UCSD-AML1 (cell line): ENCODE data around the gene HSD17B8.

ENCODE experiments used
- DNase-seq: peaks from one replicate; lab custom pipeline; 2025; ENCODE audit not compliant: unreplicated experiment; lab: John Stamatoyannopoulos, UW

The HSD17B8 gene

DNA sequence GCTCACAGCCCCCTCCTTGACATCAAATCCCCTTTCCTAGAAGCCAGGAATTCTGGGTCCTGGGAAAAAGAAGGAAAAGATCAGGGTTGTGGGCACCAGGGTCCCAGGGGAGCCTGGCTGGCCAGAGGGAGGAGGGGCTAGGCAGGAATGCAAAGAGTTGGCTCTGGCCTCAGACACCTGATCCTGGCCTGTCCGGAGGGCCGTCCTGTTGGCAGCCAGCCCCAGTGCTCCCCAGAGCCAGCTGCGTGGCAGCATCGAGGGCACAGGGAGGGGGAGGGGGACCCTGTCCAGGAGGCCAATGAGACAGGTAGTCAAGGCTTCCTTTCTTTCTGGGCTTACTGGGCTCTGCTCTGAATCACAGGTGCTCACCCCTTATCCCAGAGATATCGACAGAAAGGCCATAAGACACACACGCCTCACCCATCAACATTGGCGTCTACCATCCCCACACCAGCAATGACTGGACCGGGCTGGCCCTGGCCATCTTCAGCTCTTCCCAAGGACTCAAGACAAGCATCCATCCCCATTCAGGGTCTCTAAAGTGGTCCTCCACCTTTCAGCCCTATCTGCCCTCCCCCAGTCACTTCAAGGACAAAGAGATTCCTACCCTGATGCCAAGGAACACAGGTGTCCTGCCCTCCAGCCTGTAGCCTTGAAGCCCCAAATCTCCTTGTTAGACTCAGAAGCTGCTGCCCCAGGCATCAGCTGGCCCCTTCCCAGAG lies 12.9 kb upstream of the HSD17B8 start:
- DNase-seq, result no peak

DNA sequence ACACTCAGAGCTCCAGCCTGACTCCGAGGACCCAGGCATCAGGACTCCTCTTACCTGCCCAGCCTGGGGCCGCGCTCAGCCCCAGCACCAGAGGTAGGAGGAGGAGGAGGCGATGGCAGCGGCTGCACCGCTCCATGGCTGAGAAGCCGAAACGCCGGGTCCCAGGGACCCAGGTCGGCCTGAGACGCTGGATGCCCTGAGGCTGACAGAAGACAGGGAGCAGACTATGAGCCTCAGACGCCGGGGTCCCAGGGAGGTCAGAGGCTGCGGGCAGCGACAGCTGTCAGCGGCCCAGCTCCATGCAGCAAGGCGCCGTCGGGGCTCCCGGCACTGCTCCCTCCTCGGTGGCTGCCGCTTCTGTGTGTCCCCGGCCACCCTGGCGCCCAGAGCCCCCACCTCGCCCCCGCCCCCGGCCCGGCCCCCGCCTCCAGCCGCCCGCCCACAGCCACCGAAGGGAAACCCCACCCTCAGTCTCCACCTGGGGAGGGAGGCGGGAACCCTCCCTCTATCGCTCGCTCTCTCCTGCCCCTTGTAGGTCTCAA lies 12.3 kb upstream of the HSD17B8 start, which contains the start of gene COL11A2:
Gene COL11A2, minus strand, starts transcription at position 363 of the 542 bp plus-strand sequence. Its CDS starts 227 bp downstream, at position 136.
- DNase-seq, result no peak

DNA sequence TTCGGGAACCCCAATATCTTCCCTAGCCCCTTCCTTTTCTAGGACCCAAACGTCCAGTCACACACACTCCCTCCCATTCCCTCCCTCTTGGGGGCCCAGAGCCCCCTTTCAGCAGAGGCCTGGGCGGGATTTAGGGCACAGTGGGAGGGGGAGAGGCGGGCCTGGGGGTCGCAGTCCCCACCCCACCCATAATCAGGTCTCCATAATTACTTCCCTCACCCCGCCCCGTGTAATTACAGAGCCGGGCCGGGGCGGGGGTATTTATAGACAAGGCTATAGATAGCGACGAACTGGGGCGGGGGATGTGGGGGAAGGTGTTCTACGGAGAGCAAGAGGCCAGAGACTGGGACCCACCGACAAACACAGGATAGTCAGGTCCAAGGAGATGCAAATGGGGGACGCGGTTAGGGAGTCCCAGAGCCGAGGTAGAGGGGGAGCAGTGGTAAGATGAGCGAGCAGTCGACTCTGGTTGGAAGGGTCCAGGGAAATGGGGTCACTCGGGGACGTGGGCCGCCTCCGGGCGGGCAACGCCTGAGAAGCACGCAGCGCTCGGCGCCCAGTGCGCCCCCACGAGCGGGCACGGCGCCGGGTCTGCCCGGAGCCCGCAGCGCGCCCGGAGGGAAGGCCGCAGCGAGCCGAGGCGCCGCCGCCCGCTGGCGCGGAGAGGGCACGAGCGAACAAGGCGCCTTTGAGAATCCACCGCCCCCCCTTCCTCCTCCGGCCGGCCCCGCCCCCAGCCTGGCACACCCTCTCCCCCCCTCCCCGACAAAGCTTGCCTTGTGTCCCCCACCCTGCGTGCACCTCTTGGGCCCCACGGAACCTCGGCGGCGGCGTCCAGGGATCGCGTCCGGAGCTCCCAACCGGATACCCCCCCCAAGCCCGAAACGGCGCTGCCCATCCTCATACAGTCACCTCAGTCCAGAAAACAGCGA lies 11.5 kb upstream of the HSD17B8 start:
- no peak for DNase-seq

DNA sequence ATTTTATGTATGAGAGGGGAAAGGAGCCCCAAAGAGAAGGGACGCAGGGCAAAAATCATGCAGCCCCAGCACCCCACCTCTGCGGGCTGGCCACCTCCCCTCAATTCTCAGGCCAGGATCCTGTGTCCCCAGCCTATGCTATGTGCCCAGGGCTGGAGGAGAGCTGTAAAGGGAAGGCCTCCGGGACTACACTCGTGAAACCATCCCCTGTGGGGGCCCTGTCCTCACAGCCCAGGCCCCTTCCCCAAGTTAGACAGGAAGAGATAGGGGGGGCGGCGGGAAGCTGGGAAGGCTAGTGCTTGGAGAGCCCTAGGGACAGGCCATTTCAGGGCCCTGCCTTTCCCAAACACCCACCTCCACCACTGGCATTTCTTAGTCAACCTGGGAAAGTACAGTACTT lies 10.8 kb upstream of the HSD17B8 start:
- no peak for DNase-seq

DNA sequence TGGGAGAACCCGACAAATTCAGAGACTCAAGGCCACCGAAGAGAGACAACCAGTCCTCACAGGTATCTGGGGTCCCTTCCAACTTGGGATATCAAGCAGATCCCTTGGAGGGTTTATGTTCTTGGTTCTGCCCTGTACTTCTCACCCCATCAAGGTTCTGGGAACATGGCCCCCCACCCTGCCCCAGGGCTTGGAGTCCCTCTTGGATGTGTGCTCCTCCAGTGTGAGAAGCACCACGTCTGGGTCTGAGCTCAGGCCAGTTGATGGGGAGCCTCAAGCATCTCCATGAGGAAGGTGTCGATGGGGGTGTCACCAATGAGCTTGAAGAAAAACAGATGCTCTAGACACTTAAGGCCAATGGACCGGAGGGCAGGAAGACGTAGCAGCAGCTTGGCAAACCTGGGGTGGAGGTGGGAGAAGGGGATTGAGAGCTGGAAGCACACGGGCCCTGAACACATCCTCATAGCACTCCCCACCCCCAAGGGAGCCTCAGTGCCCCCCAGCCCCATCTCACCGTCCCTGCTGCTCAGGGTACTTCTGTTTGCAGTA lies 9.9 kb upstream of the HSD17B8 start:
- DNase-seq, result no peak

DNA sequence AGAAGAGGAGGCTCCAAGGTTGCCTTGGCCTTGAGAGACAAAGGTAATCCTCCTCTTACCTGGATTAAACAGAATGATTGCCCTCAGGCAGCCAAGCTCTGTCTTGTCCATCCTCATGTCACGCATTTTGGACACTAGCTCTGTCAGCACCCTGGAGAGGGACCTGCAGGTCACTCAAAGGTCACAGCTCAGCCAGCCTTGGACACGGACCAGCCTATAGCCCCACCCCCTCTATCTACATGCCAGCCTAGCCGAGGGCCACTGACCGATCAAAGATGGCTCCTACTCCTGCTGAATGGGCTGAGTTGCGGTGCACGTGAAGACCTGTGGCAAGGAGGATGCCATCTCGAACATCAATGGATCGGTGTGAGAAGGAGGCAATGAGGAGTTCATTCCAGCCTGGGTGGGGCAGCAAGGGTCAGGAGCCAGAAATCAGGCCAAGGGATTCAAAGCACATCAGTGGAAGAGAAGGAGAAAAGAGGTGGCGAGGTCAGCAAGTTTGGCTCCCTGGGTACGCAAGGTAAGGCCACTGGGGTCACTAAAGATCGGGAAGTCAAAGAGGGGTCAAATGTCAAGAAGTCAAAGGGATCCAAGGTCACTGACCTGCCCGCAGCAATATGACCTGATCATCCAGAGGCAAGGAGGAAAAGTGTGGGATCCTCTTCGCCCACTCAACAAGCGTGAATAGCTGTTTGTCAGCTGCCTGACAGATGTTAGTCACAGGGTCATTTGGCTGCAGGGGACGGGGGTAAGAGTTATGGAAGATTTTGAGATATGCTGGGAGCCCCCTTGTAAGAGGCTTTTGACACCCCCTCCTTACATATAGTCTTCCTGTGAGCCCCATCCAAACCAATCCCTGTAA lies 8.9 kb upstream of the HSD17B8 start:
- DNase-seq, result no peak

DNA sequence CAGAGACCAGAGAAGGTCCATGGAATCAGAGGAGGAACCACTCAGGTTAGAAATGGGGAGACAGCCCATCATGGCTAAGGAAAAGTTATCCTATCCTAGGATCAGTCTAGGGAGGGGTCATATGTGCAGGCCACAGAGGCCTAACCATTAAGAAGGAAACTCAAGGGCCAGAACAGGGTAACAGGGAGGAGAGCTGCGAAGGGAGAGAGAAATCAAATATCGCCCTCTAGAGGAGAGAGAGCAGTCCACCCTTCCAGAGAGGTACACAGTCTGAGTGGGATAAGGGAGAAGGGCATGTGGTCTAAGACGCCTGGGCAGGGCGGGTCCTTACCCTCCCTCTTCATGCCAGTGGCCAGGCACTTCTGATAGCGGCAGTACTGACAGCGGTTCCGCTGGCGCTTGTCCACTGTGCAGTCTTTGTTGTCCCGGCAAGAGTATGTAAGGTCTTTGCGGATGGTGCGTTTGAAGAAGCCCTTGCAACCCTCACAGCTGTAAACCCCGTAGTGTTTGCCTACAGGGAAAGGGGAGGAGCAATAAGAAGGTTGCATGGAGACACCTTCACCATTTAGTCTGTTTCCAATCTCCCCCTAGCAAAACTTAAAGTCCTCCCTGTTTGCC lies 6.9 kb upstream of the HSD17B8 start:
- peak; percentile 45 for DNase-seq

DNA sequence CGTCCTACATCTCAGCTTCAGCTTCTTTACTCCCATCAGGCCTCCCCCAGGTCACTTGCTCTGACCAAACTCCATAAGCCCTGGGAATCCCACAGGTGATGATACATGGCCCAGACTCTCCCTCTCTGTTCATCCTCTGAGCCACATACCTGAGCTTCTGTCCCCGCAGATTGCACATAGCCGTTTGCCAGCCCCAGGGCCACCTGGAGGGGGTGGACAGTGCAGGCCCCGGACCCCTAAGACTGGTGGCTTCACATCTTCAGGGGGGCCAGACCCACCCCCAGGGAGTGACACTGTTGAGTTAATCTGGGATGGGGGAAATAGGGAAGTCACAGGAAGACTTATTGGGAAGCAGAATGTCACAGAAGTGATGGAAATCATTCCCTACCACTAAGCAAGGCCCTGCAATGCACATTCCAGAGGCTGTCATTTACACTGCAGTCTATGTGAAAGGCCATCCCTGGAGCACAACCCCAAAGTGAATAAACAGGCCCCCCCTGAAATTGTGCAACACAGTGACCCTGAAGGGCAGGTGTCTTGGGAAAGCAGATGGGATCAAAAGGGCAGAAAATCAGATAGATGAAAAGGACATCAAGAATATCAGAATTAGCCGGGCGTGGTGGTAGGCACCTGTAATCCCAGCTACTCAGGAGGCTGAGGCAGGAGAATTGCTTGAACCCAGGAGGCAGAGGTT lies 6.1 kb upstream of the HSD17B8 start:
- DNase-seq, result no peak

DNA sequence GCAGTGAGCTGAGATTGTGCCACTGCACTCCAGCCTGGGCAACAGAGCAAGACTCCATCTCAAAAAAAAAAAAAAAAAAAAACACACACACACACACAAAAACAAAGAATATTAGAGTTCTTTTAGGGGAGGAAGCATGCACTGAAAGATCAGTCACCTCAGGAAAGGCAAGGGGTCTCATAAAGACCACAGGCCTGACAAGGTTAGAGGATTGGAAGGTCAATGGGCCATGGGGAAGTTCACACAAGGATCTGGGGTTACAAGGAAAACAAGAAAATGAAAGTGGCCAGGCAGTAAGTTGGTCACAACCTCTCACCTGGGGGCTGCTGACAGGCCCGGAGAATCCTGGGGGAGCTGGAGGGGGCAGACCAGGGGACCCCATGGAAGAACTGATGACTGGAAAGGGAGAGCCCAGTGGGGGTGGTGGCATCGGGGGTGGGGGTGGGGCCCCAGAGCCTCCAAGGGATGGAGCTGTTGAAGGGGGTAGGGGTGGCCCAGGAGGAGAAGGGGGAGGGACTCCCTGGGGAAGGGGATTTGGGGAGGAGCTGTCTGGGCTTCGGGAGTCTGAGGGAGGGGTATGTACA lies 5.5 kb upstream of the HSD17B8 start:
- no peak for DNase-seq

DNA sequence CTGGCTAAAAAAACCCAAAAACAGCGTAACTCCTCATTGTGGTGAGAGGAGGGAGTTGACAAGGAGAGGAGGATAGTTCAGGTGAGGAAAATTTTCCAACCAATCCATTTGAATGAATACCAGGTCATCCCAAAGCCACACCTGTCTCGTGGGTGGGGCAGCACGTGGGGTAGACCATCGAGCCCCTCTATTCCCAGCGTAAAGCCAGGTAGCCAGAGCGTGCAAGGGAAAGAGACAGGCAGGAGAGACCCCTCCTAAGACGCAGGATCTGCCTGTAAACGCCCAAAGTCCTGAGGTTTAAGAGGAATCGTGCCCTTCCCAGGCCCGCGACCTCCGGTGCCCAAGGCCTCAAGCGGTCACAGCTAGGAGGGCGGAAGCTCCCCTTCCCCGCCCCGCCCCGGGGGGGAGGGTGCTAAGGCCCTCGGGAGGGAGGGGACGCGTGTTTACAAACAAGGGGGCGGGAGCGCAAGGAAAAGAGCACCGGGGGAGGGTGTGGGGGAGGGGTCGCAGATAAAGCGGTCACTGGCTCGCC lies 4.7 kb upstream of the HSD17B8 start:
- DNase-seq, result peak; percentile 88

DNA sequence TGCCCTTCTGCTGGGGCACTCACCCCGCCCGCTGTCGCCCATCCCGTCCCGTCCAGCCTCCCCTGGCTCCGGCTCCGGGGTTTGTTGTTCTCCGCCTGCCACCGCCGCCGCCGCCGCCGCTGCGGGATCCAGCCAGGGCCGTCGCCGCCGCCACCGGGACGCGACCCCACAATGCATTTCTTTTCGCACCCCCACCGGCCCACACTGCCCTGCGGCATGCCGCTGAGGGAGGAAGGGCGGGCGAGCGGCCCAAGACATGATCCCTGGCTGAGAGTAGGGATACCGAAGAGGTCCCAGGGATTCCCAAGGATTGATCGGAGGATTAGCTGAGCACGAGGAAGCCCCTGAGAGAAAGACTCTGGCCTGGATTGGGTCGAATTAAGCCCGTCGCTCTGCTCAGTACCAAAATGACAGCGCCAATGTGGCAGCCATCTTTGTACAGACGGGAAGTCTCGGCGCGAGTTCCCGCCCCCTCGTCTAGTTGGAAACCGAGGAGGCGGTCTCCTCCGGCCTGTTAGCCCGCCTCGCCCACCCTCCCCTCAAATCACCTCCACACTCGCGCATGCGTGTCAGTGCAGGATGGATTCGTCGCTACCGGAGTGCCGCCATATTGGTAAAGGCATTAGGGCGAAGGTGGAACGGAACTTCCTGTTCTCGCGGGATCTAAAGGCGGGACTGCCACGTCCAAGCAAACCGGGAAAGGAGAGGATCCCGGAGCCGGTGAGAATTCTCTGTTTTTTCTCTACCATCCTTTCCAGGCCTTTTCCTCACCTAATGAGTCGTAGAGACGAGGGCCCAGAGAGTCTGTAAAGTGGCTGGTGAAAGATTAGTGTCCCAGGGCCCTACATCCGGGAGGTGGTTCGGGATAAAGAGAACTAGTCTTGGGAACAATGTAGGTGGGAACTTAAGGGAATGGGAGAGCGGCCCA lies 4.0 kb upstream of the HSD17B8 start, which contains the start of the genes RXRB and SLC39A7:
Gene RXRB, minus strand, starts transcription at position 447 of the 928 bp plus-strand sequence. Its CDS starts 189 bp downstream, at position 258.
Gene SLC39A7, plus strand, starts transcription at position 649 of the 928 bp plus-strand sequence. CDS start 379 bp downstream, outside the sequence.
- DNase-seq, result peak; percentile 99

DNA sequence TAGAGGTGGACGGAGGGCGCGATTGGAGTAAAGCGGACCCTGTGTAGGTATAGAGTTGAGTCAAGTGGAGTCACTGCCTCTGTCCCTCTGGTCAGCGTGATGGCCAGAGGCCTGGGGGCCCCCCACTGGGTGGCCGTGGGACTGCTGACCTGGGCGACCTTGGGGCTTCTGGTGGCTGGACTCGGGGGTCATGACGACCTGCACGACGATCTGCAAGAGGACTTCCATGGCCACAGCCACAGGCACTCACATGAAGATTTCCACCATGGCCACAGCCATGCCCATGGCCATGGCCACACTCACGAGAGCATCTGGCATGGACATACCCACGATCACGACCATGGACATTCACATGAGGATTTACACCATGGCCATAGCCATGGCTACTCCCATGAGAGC lies 3.3 kb upstream of the HSD17B8 start:
- DNase-seq, result no peak

DNA sequence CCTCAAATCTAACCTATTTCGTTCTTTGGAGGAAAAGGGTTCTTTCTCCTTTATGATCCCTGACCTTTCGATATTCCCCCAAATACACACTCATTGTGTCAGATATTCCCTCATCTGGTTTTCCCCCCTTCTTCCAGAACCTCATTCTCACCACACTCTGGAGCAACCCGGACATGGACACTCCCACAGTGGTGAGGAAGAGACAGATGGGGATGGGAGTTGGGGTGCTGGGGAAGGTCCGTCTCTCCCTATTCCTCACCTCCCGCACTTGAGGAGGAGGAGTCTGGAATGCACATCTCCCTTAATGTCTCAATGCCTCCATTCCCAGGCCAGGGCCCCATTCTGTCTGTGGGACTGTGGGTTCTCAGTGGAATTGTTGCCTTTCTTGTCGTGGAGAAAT lies 2.5 kb upstream of the HSD17B8 start:
- DNase-seq, result no peak

DNA sequence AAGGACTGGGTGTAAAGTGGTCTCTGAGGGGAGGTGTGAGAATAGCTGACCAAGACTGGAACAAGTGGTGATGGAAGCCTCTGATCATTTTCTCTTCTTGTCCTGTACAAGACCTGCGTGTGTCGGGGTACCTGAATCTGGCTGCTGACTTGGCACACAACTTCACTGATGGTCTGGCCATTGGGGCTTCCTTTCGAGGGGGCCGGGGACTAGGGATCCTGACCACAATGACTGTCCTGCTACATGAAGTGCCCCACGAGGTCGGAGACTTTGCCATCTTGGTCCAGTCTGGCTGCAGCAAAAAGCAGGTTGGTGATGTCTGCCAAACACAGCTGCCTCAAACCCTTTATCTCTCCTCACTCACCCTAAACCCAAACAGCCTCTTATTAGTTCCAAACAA lies 1.7 kb upstream of the HSD17B8 start:
- DNase-seq, result no peak

DNA sequence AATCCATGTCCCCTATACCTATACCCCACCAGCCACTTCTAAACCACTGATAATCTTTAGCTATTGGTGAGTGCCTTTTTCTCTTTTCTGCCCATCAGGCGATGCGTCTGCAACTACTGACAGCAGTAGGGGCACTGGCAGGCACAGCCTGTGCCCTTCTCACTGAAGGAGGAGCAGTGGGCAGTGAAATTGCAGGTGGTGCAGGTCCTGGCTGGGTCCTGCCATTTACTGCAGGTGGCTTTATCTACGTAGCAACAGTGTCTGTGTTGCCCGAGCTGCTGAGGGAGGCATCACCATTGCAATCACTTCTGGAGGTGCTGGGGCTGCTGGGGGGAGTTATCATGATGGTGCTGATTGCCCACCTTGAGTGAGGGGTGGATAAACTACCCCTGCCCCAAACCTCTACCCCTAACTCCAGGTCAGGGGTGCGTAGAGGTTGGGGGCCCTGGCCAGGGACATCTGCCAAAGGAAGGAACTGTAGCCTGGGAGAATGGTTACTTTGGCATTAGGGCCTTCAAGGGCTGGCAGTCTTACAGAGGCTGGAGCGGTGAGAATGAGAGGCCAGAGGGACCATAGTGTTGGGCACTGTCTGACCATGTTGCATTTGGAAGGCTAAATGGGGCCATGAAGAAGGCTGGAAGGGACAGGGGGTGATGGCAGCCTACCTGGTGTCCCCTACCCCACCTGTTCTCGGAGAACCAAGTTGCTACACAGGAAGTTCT lies 851 bp upstream of the HSD17B8 start:
- DNase-seq, result no peak

DNA sequence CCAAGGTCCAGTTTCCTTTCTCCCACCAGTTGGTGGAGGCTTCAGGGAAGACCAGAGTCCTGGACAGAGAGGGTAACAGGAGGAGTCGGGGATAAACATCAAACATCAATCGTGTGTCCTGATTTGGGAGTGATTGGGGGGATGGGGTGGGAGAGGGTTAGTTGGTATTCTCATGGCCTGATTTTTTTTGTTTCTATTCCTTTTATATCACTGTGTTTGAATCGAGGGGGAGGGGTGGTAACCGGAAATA lies 365 bp upstream of the HSD17B8 start:
- no peak for DNase-seq
